DMS53 (cell line): Measurements from ENCODE around the gene C1orf87.

Experiments used
- DNase-seq: peaks from one replicate; lab custom pipeline; 2025; lab: John Stamatoyannopoulos, UW

The C1orf87 gene, protein sequence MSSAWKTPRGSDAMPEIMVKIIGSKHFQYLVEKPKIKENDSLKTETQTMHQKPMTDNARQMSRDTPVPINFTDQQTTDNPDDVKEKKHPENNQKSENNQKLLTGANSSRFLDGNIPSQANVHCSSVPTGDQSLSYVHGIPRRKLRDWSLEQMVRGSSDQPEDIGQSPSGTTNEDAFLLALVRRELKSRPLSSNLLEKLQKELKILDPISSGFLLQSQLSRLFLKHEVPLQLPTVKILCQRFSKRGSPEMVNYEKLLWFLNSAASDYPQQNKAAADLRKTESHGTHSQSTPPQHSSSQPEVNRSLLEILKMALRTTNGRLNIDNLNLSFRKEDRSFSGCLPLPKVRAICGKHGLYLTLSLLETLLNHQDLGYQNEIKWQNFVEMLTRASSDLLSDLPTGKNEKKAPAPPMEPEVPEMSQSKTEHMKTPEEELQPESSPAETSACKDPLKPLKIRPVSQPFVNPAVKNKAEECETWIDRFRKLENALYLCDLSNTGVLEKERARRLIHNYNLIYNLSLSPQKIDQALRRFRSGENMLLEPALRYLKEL

DNA sequence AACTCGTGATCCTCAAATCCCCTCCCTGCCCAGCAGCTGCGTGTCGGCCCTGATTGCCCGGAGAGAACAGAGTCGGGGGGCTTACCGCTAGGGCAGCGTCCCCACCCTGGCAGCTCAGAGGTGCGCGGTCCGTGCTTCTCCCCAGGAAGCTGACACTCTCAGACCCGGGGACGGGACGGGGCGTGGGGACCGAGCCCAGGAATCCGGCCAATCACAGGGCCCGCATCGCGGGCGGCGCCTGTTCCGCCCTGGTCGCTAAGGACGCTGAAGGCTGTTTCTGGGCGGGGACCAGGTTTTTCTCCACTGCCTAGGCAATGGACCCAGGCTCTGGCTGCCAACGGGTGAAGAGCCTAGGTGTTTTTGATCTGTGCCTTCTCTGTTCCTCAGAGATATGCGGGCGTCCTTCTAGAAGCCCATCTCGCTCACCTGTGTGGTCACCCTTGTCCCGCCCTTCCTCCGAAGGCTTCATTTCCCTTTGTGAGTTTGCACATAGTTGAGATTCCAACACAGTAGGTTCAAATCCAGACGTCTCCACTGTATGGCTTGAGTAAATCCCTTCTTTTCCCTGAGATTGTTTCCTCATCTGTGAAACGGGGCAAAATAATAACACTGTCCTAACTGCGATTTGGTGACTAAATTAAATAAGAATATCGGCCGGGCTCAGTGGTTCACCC lies at the start of gene C1orf87:
Gene C1orf87, minus strand, starts transcription at position 166 of the 674 bp plus-strand sequence. CDS start 1,127 bp downstream, outside the sequence.
- peak; percentile 76 for DNase-seq

- no peak for DNase-seq
These were observed 44.5 kb upstream of the C1orf87 start for GRCh38 chr1:60118085-60118484.

DNA sequence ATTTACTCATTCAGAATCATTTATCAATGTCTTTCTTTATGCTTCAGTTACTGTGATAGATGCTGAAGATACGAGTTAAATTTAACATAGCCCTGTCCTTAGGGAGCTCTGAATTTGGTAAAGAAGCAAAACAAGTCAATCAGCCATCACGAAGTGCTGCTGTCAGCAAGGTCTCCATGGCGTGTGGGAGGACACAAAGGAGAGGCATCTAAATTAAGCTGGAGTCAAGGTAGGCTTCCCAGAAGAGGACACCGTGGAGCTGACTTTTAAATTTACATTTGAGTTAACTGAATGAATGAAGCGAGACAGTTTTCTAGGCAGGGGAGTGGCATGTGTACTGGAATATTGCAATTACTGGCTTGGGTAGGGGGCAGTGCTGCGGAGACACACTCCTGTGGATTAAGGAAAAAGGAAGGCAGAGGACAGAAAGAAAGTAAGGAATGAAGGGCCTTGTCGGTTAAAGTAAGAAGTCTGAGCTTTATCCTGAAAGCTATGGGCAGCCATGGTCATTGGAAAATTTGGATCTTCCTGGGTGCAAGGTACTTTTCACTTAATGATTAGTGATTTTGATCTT lies 41.3 kb upstream of the C1orf87 start:
- DNase-seq = no peak

GRCh38 chr1:60113596-60113995 lies 40.0 kb upstream of the C1orf87 start:
- DNase-seq = no peak

- no peak for DNase-seq
These were observed 39.5 kb upstream of the C1orf87 start for GRCh38 chr1:60113028-60113427.

GRCh38 chr1:60111716-60112115 lies 38.1 kb upstream of the C1orf87 start:
- DNase-seq = no peak

GRCh38 chr1:60111118-60111517 lies 37.5 kb upstream of the C1orf87 start:
- no peak for DNase-seq

DNA sequence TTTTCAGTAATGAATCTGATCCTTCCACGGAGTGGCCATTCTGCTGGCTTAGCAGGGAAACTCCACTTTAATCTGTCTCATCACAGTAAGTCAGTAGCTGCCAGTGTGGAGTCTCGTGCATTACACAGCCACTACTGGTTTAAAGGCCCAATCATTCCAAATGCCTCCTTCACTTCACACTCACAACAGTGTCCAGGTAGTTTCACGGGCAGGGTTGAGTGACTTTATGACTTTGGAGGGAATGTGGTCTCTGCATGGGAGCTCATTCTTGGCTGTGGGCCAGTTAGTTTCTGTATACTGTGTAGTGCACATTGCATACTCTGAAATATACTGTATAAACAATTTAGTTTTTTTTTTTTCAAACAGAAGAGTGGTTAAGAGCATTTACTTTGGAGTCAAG lies 34.6 kb upstream of the C1orf87 start:
- DNase-seq = no peak

GRCh38 chr1:60103186-60103585 lies 29.6 kb upstream of the C1orf87 start:
- no peak for DNase-seq

DNA sequence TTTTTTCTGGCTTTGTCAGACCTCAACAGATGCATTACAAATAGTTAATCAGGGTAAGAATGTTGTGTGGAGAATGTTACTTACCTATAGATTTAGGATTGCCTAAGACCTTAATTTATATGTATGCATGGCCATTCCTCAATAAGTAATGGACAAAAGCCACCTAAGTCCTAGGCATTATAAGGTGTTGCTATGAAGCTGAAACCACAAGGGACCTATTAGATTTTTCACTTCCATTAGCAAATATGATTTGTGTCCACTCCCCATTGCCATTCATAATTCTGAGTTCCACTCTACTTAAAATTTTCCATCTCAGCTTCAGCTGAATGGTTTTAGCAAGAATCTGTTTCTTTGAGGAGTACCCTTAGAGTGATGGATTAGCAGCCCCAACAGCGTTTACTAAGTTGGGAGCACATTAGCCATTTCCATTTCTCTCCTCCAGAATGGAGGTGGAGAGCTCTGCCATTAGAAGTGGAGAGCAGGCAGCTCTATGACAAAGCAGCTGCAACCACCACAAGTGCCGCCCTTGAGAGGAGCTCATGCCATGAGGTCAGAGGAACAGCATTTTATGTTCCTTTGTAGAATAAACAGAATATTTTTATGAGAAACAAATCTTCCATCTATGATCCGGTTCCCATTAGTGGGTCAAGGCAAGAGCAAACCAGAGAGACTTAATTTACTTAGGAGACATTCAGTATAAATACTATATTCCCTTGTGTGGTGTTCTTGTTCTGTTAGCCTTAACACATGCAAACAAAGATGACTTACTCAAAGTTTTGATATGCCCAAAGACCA lies 28.9 kb upstream of the C1orf87 start:
- DNase-seq = peak; percentile 29

- no peak for DNase-seq
These were observed 27.9 kb upstream of the C1orf87 start for GRCh38 chr1:60101516-60101915.

DNA sequence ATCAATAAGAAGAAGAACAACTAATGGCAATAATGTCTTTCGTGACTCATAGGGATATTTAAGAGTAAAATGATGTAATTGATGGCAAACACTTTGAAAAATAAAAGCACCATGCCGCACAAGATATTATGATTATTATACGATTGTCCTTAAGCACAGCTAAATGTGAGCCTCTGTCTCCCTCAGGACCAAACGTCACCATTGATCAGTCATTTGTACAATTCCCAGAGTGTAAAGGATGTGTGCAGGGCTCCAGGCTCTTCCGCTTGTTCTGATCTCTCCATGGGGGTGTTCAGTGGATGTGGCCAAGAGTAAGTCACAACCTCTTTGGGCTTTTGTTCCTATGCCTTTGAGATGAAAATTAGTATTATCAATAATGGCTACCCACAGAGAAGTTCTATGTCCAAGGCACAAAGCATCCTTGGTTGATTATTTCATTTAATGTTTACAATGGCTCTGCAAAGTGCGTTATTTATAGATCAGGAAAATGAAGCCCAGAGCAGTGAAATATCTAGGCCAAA lies 17.7 kb upstream of the C1orf87 start:
- no peak for DNase-seq

GRCh38 chr1:60090655-60091054 lies 17.1 kb upstream of the C1orf87 start:
- DNase-seq = no peak

GRCh38 chr1:60088620-60089155 lies 15.1 kb upstream of the C1orf87 start:
- DNase-seq = peak; percentile 11

GRCh38 chr1:60087681-60088080 lies 14.1 kb upstream of the C1orf87 start:
- DNase-seq = no peak

- DNase-seq = no peak
These were observed 4.6 kb upstream of the C1orf87 start for GRCh38 chr1:60078182-60078581.

DNA sequence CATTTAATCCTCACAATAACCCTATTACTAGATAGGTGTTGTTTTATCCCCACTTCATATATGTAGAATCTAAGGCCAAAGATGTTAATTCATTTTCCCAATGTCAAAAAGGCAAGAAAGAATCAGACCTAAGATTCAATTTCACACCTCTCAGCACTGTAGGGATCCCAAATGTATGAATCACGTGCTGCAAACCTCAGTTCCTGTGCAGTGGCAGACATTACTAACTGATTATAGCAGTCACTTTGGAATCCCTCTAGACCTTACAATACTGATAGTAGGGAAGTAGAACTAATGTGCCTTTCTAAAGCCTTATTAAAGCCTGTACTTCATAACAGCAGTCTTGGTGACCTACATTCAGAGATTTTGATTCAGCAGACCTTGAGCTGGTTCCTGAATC lies 2.3 kb downstream of the C1orf87 start:
- no peak for DNase-seq

DNA sequence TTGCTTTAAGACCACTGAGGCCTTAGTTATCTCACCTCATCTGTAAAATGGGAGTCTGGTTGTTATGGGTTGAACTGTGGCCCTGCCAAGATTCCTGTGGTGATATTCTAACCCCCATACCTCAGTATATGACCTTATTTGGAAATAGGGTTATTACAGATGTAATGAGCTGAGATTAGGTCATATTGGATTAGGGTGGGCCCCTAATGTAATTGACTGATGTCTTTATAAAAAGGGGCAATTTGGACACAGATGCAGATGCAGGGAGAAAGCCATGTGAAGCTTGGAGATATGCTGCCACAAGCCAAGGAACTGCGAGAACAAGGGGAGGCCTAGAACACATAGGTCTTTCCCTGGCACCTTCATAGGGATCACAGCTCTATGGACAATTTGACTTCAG lies 3.9 kb downstream of the C1orf87 start:
- DNase-seq = no peak

- DNase-seq = peak; percentile 38
These were observed 5.1 kb downstream of the C1orf87 start for GRCh38 chr1:60068393-60069045.

- no peak for DNase-seq
These were observed 7.6 kb downstream of the C1orf87 start for GRCh38 chr1:60066001-60066400.

GRCh38 chr1:60065199-60065598 lies 8.4 kb downstream of the C1orf87 start:
- DNase-seq = no peak
